ENCODE data around the gene LAMB3.

LAMB3 gene

DNA sequence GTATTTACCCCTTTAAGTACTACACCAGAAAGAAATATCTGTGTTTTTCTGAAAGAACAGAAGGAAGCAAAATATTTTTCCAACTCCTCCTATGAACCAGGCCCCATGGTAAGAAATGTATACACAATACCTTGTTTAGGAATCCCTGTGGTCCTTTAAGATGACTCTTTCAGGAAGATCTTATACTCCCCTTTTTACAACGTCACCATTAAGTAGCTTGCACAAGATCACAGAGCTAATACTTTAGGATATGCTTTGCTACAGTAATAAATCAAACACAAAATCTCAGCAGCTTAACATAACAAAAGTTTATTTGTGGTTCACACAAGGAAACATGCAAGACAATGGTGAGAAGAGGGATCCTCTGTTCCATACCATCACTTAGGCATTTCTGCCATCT lies 8.8 kb upstream of the LAMB3 start:
- DNase-seq (ENCODE audit: low spot score) = no peak

- DNase-seq (ENCODE audit: low spot score) = no peak
Observed at GRCh38 chr1:209659909-209660308, 7.7 kb upstream of the LAMB3 start.

DNA sequence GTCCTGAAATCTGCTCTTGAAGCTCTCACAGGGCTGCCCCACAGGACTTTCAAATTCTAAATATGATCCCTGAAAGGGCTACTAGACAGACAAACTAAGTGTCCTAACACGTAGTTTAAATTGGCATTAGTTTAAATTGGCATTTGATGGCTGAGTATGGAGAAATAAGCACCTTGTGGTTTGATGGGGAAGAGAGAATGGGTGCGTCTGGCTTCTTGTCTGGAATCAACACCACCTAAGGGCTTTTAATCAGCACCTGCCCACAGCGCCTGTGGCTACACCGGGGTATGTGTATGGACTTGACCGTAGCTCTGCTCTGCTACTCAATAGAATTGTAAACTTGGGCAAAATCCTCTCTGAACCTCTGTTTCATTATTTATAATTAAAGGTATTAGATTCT lies 5.7 kb upstream of the LAMB3 start:
- no peak for DNase-seq (ENCODE audit: low spot score)

- no peak for DNase-seq (ENCODE audit: low spot score)
Observed at GRCh38 chr1:209657140-209657879, 5.1 kb upstream of the LAMB3 start.

DNA sequence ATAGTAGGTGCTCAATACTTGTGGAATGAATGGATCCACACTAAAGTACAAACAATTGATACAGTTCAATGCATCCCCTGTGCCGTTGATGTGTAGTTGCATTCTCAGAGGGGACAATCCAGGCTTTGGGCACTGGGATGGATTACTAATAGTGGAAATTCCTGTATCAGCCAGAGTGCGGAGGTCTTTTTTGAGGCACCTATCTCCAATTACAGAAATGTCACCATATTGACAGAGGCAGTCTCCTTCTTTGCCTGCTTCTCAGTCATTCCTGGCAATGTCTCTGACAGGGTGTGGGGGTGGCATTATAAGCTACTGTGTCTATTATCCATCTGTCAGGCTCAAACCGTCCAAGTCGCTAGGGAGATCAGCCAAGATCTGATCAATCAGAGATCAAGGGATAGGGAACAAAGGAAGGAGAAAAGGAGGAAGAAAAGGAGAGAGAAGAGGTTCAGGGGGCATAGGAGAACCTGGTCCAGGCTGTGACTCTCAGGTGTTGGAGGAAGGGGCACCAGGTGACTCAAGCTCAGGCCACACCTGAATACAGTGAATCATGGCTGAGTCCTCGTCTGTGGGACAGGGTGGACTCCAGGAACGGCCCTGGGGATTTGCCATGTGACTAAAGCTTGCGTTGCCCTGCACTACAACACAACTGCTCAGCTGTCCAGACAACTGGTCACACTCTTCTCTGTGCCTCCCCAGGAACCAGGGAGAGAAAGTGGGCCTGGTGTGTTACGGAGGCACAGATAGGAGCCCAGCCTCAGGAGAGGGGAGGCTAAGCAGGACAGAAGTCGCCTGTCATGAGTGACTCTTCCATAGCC lies 3.4 kb upstream of the LAMB3 start:
- DNase-seq (ENCODE audit: low spot score) = no peak

DNA sequence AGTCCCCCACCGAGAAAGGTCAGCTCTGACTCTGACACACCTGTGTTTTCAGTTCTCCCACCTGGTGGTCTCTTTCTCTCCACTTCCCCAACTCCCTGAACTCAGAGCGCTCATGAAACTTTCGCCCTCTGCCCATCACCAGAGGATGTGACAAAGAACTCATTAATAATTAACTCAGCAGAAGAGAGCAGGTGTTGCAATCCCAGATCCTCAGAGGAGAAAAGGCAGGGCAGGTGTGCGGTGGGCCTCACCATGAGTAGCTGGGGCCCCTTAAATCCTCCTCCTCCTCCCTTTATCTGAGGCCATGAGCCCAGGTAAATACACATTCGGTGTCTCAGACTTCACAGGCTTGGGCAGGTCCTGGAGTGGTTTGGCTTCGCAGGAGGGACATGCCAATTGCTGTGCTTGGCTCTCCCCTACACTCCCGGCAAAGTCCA lies 1.7 kb upstream of the LAMB3 start:
- DNase-seq (ENCODE audit: low spot score) = no peak

DNA sequence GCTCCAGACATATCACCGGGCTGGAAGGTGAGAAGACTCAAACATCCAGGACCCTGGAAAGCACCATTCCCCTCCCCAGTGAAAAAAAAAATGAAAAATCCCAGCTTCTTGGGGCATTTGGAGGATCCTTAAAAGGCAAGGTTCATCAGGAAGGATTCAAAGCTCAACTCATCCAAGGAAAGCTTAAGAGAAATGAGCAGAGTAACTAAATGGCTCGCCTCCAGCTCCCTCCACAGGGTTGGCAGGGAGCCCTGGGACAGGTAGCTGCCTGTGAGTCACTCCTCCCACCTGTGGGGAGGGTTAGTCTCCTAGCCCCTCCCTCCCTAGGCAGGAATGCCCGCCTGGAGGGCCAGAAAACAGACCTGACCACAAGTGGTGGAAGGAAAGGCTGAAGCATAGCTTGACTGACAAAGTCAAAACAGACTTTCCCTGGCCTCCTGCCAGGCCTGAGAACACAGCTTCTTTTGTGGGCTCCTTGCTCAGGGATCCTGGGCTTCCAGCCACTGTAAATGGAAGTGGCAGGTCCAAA lies 712 bp upstream of the LAMB3 start:
- peak; percentile 11 for DNase-seq (ENCODE audit: low spot score)

- DNase-seq (ENCODE audit: low spot score) = no peak
Observed at GRCh38 chr1:209651138-209651587, 1.1 kb downstream of the LAMB3 start.

- DNase-seq (ENCODE audit: low spot score) = no peak
Observed at GRCh38 chr1:209650454-209650853, 1.8 kb downstream of the LAMB3 start.

DNA sequence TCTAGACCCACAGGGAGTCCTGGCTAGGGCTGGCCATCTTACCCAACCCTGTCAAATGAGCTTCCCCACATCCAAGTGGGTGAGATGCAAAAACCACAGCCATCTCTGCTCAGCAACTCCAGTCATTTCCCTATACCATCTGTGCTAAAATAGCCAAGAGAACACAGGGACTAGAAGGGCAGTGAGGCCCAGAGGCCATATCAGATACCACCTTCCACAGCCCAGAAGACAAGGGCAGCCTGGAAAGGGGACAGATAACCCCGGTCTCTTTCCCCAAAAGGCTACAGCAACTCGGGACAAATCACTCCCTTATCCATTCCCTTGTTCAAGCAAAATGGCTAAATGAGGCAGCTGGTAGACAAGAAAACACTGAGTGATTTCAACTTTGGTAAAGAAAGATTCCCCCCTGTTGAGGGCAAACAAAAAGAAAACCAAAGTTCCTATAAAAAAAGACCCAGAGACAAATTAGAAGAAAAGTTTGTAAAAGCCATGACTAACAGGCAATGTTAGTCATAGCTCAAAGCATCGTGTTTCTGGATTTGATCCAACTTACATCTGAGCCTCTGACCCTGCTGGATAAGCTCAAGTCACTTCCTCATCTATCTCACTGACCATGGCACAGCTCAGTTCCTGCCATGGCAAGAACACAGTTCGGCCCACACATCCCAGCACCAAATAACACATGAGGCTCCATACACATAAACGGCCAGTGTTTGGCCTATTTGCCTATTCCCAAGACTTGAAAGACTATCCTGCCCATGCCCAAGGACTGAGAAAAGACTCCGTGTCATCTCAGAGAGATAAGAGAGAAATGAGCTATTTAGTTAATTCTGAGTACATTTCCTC lies 3.1 kb downstream of the LAMB3 start:
- DNase-seq (ENCODE audit: low spot score) = no peak

- DNase-seq (ENCODE audit: low spot score) = no peak
Observed at GRCh38 chr1:209648346-209648745, 3.9 kb downstream of the LAMB3 start.

DNA sequence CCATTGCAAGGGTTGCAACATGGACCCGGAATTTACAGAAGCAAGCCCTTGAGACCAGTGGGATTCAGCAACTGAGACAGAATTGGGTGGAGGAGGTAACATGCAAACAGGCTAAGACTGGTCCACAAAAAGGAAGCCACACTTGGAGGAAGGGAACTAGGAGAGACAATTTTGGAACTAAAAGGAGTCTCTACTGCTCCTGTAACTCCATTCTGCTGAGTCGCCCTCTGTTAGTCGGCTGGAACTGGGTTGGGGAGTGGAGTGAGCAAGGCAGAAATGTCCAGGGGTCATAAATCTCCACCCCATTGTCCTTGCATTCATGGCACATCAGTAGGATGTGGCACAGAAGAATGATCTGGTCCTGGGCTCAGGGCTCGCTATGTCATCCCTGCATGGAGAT lies 5.1 kb downstream of the LAMB3 start:
- no peak for DNase-seq (ENCODE audit: low spot score)

DNA sequence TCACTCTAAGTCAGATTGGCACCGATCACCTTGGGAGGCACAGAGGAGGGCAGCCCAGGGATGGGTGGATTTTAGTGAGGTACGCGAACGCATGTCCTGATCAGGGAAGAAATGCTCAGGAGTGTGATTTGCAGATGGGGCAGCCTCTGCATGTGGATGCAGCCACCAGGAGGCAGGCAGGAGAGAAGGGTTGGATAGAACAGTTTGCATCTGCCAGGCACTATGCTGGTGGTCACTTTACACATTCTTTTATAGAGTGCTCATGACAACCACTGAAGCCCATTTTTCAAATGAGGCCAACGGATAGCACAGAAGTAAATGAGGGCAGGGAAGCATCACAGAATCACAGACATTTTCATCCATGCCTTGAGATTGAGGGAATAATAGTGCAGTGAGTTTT lies 5.7 kb downstream of the LAMB3 start:
- no peak for DNase-seq (ENCODE audit: low spot score)

DNA sequence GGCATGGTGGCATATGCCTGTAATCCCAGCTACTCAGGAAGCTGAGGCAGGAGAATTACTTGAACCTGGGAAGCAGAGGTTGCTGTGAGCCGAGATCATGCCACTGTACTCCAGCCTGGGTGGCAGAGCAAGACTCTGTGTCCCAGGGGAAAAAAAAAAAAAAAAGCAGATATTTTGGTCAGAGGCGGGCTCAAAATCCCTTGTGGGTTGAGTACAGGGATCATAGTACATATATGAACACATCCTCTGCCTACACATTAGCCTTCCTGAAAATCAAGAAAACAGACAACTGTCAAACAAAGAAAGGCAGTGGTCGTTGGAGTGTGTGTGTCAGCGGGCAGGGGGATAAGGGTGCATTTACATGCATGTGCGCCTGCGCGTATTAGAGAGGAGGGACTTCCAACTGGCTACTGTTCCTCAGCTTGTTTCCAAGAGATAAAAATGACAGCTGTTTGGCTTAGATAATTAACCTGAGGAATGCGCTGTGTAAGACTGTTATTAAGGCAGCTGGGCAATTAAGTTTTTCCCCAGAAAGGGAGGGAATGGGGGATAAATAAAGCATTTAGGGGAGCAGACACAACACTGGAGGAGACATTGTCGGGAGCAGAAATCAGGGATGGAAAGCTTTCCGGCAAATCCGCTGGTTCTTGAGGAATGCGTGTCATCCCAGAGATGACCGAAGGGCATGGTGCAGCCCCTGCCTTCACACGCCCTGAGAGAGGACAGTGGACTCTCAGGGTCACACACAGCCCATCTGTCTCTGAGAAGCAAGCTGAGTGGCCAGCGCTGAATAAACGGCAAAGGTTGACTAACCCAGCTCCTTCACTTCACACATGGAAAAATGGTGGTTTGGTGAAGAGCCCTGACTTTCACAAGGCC lies 6.4 kb downstream of the LAMB3 start:
- DNase-seq (ENCODE audit: low spot score) = no peak

DNA sequence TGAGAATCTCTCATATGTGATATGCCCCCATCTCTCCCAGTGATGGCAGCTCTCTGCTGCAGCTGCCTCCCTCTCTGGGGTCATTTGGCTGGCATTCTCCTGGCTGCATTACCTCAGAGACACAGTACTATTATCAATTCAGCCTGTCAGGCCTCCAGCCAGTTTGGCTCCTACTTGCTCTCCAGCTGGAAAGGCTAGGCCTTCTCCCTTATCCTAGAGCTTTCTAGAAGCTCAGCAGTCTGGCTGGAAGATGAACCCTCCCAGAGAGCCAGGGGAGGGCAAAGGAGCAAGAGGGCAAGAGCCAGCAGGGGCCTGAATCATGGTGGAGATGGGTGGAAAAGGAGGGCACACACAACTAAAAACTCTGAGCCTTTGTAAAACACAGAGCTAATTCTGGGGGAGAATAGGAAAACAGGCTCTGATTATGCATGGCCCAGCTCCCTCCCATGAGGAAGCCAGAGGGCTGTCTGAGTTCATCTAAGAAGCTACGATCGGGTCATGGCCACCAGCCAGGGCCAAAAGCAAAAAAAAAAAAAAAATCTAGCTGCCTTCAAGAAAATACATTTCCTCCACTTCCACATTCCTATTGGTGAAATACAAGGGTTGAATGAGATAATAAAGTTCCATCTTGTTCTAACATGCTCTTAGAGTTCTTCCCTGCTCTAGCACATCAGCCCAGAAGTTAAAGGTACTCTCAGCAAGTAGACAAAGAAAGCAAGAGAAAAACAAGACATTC lies 8.8 kb downstream of the LAMB3 start:
- DNase-seq (ENCODE audit: low spot score) = peak; percentile 46

DNA sequence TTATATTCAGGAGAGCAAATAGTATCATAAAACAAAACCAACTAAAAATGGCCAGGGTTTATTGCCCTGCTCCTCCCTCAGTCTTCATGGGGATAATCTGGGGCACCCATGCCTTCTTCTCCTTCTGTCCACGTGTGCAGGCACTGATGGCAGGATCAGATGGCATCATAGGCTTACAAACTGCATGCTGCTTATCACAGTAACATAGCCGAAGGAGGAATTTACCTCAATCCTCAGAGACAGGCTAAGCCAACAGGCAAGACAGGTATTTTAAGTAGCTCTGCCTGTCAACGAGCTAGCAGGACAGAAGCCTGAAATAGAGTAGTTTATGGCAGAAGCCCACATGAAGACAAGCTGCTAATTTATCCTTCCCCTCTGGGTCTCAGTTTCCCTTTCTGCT lies 9.4 kb downstream of the LAMB3 start:
- peak; percentile 34 for DNase-seq (ENCODE audit: low spot score)

- DNase-seq (ENCODE audit: low spot score) = peak; percentile 30
Observed at GRCh38 chr1:209641832-209642172, 10.4 kb downstream of the LAMB3 start.

GRCh38 chr1:209635850-209636249 lies 16.4 kb downstream of the LAMB3 start:
- no peak for DNase-seq (ENCODE audit: low spot score)

DNA sequence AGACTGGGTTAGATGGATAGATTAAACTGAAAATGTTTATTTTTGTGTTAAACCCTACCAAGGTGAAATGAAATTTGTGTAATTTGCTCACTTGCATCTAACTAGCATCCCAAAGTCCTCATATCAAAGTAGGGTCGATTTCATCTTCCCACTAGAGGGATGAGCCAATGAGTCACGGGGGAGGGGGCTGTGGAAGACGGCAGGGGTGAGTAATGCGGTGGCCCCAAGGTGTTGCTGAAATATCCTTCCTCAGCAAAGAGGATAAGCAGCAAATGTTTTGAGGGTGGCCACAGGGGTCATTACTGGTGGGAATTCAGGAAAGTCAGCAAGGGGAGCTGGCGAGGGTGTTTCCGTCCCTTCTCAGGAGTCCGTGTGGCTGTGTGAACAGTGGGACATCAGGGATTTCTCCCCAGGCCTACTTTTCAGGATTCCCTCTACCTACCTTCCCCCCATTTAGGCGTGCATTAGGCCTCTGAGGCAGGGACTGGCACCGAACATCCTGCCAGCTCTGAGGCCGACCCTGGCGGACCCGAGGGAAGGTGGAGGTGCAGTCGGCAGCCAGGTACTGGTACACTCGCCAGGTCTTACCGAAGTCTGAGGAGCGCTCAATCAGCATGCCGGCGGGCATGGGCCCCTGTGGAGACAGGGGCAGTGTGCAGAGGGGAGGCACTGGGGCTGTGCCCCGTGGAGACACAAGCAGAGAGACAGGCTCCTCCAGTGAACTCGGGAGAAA lies 18.1 kb downstream of the LAMB3 start:
- DNase-seq (ENCODE audit: low spot score) = no peak
